Activated B cell treated with CpG ODN at 0.5 μM for 24 hours (primary cell): ENCODE measurements around the gene SPON1. TPM values are rescaled to one million over a fixed set of nuclear protein-coding genes. Genes with fewer than 3 reads are reported as not detected.

ENCODE experiments used
- ATAC-seq: fragments of 200-7000 bp; cut with Tn5 transposase; one replicate; pipeline ENCODE4 v1.10.0; 2021; ENCODE audit warnings: low read depth, mild to moderate bottlenecking, moderate library complexity
- CTCF ChIA-PET: fragments of 350-600 bp; sonication (Branson Sonifier 250); formaldehyde crosslinking; loops from one replicate; lab custom pipeline; 2021; ENCODE audit warnings: antibody characterized with exemption; lab: Charles Lee
- POLR2A ChIA-PET: fragments of 350-600 bp; sonication (Branson Sonifier 250); formaldehyde crosslinking; loops from one replicate; lab custom pipeline; 2021; ENCODE audit warnings: antibody characterized with exemption; lab: Charles Lee
- DNase-seq: peaks from one replicate; pipeline ENCODE4 v3.0.0; 2022
- H3K27ac Mint-ChIP-seq: one replicate; pipeline ENCODE4 v1.8.0; 2020; ENCODE audit warnings: mixed read lengths
- H3K27me3 Mint-ChIP-seq: one replicate; pipeline ENCODE4 v1.8.0; 2021; ENCODE audit warnings: mixed read lengths
- H3K36me3 Mint-ChIP-seq: one replicate; pipeline ENCODE4 v1.8.0; 2021; ENCODE audit warnings: low read depth, mixed read lengths
- H3K4me1 Mint-ChIP-seq: one replicate; pipeline ENCODE4 v1.8.0; 2021; ENCODE audit warnings: mixed read lengths
- H3K4me3 Mint-ChIP-seq: one replicate; pipeline ENCODE4 v1.8.0; 2020; ENCODE audit warnings: mild to moderate bottlenecking, mixed read lengths
- H3K9me3 Mint-ChIP-seq: one replicate; pipeline ENCODE4 v1.8.0; 2020; ENCODE audit warnings: mixed read lengths
- intact Hi-C: fragments of 100-400 bp; cut with micrococcal nuclease; formaldehyde crosslinking; loops from one replicate; pipeline ENCODE4 v1.15.1; 2024
- total RNA-seq: library from RNA; stranded (reverse); gene quantifications from 2 replicates; pipeline ENCODE4 v1.2.3, GENCODE V29; 2022
- TF ChIP-seq, protein P1 (sequence below): fragments of 200-600 bp; IDR thresholded peaks from one replicate; pipeline ENCODE4 v1.8.0; 2022; ENCODE audit warnings: antibody characterized with exemption, mild to moderate bottlenecking

Gene SPON1
- total RNA-seq, 1 donor from 2014 or later: not detected

DNA sequence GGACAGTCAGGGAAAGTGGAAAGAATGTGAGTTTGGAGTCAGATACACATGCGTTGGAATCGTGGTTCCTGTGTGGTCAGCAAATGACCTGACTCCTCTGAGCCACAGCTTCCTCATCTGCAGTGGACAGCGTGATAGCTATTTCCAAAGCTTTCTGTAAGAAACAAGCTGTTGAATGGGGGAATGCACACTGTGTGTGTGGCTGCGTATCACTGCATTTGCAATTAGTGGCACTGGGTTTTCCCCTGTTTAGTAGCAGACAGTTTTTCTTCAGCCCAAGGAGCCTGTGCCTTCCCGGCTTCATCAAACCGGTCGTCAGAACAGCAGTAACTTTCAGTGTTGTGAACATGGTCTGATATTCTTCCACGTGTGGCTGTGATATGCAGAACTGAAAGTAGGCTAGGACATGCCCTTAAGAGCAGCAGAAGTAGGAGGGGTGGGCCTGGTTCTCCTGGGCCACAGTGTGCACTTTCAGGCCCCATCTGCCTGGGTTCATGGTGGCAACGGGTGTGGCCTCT is 275.0 kb downstream of the SPON1 start:
- DNase-seq: peak; percentile 42
- peak overlapping the region; percentile 89 for H3K27ac Mint-ChIP-seq
- intact Hi-C loops: loop anchor here (1.0 to 5.0 kb wide), 9 partner anchors 12 to 960 kb away; partner anchors contain the start of genes BMAL1, BTBD10, CYP2R1 and FAR1
- H3K4me1 Mint-ChIP-seq: peaks cover 39% of the 10 kb centered on the region
- no peaks in the 10 kb centered on the region for H3K36me3 Mint-ChIP-seq
- H3K9me3 Mint-ChIP-seq: no peaks in the 10 kb centered on the region
- POLR2A ChIA-PET: interaction anchor here (0.6 to 1.4 kb wide), 2 partner anchors 50 to 775 kb away, joined by 3 to 4 read pairs; partner anchors contain the start of gene BTBD10
- peak overlapping the region; percentile 42 for H3K4me3 Mint-ChIP-seq
- ATAC-seq: peak; percentile 97
- TF ChIP-seq, protein P1, sequence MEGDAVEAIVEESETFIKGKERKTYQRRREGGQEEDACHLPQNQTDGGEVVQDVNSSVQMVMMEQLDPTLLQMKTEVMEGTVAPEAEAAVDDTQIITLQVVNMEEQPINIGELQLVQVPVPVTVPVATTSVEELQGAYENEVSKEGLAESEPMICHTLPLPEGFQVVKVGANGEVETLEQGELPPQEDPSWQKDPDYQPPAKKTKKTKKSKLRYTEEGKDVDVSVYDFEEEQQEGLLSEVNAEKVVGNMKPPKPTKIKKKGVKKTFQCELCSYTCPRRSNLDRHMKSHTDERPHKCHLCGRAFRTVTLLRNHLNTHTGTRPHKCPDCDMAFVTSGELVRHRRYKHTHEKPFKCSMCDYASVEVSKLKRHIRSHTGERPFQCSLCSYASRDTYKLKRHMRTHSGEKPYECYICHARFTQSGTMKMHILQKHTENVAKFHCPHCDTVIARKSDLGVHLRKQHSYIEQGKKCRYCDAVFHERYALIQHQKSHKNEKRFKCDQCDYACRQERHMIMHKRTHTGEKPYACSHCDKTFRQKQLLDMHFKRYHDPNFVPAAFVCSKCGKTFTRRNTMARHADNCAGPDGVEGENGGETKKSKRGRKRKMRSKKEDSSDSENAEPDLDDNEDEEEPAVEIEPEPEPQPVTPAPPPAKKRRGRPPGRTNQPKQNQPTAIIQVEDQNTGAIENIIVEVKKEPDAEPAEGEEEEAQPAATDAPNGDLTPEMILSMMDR: no peak
- CTCF ChIA-PET: interaction anchor here (1.1 to 4.7 kb wide), 3 partner anchors 12 to 462 kb away, joined by 3 to 13 read pairs (median 6); no protein-coding TSS in a partner anchor
- H3K27me3 Mint-ChIP-seq: peaks cover 1% of the 10 kb centered on the region

DNA sequence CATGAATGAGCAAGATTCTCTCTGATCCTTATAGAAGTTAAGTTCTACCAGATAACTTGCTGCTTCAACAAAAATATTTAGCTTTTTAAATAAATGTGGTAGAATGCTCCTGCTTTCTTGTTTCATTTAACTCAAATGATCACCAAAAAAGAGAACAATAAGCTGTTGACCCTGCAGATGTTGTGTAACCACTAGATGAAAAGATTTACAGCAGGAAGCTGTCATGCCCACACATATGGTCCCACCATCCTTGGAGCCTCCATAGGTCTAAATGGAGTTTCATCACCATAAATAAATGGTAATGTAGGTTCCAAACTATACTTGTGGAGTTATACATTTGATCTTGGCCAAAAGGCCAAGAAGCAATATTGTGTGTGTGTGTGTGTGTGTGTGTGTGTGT is 277.7 kb downstream of the SPON1 start:
- H3K4me1 Mint-ChIP-seq: peaks cover 38% of the 10 kb centered on the region
- ATAC-seq (no peak), DNase-seq (no peak)
- no peaks in the 10 kb centered on the region for H3K9me3 Mint-ChIP-seq
- ChIA-PET POLR2A (interaction anchor here (0.6 kb wide), 1 partner anchor 48 kb away, joined by 6 read pairs; no protein-coding TSS in a partner anchor), CTCF (interaction anchor here (2.0 to 4.7 kb wide), 2 partner anchors 8 to 284 kb away, joined by 6 to 13 read pairs; no protein-coding TSS in a partner anchor)
- no peaks in the 10 kb centered on the region for H3K36me3 Mint-ChIP-seq
- intact Hi-C loops: no loop called here
- H3K27ac Mint-ChIP-seq: no peak overlapping the region
- TF ChIP-seq, protein P1: no peak
- H3K27me3 Mint-ChIP-seq: peaks cover 6% of the 10 kb centered on the region
- H3K4me3 Mint-ChIP-seq: no peak overlapping the region

GRCh38 chr11:14240951-14241350 is 278.4 kb downstream of the SPON1 start:
- intact Hi-C loops: no loop called here
- ATAC-seq (no peak), DNase-seq (no peak)
- Mint-ChIP-seq H3K9me3 (no peaks in the 10 kb centered on the region), H3K36me3 (no peaks in the 10 kb centered on the region), H3K27ac (no peak overlapping the region), H3K27me3 (peaks cover 8% of the 10 kb centered on the region), H3K4me3 (no peak overlapping the region), H3K4me1 (peaks cover 32% of the 10 kb centered on the region)
- ChIA-PET POLR2A (interaction anchor here (0.6 kb wide), 1 partner anchor 48 kb away, joined by 6 read pairs; no protein-coding TSS in a partner anchor), CTCF (interaction anchor here (4.7 kb wide), 1 partner anchor 284 kb away, joined by 13 read pairs; no protein-coding TSS in a partner anchor)
- TF ChIP-seq, protein P1: no peak

GRCh38 chr11:14242187-14242586 is 279.7 kb downstream of the SPON1 start:
- no peak overlapping the region for H3K27ac Mint-ChIP-seq
- DNase-seq: no peak
- POLR2A ChIA-PET: no interaction called here
- CTCF ChIA-PET: no interaction called here
- no peak for ATAC-seq
- H3K4me3 Mint-ChIP-seq: no peak overlapping the region
- TF ChIP-seq, protein P1: no peak
- H3K9me3 Mint-ChIP-seq: no peaks in the 10 kb centered on the region
- H3K4me1 Mint-ChIP-seq: peaks cover 20% of the 10 kb centered on the region
- peaks cover 9% of the 10 kb centered on the region for H3K27me3 Mint-ChIP-seq
- intact Hi-C loops: no loop called here
- no peaks in the 10 kb centered on the region for H3K36me3 Mint-ChIP-seq

GRCh38 chr11:14242733-14243132 is 280.2 kb downstream of the SPON1 start:
- intact Hi-C loops: no loop called here
- TF ChIP-seq, protein P1: no peak
- H3K27ac Mint-ChIP-seq: no peak overlapping the region
- ChIA-PET POLR2A (no interaction called here), CTCF (no interaction called here)
- DNase-seq: no peak
- no peaks in the 10 kb centered on the region for H3K9me3 Mint-ChIP-seq
- no peak for ATAC-seq
- H3K36me3 Mint-ChIP-seq: no peaks in the 10 kb centered on the region
- H3K27me3 Mint-ChIP-seq: peaks cover 10% of the 10 kb centered on the region
- peaks cover 15% of the 10 kb centered on the region for H3K4me1 Mint-ChIP-seq
- H3K4me3 Mint-ChIP-seq: no peak overlapping the region
